HFF-Myc (cell line): Measurements from ENCODE around the gene NAA10.

Experiments used
- DNase-seq: peaks from one replicate; pipeline ENCODE4 v3.0.0-alpha.2; 2011; ENCODE audit warnings: low read depth; ENCODE audit errors: extremely low read depth
- H3K4me3 ChIP-seq: replicated peaks from 2 replicates; pipeline ENCODE4 v1.5.1; 2011; ENCODE audit warnings: low read depth, mild to moderate bottlenecking, control low read depth, low read length
- TF ChIP-seq, protein P1 (sequence below): IDR thresholded peaks from 2 replicates; pipeline ENCODE4 v1.5.1; 2012; ENCODE audit warnings: mild to moderate bottlenecking, low read depth, low read length, control low read depth; ENCODE audit errors: missing control alignments

NAA10 gene

DNA sequence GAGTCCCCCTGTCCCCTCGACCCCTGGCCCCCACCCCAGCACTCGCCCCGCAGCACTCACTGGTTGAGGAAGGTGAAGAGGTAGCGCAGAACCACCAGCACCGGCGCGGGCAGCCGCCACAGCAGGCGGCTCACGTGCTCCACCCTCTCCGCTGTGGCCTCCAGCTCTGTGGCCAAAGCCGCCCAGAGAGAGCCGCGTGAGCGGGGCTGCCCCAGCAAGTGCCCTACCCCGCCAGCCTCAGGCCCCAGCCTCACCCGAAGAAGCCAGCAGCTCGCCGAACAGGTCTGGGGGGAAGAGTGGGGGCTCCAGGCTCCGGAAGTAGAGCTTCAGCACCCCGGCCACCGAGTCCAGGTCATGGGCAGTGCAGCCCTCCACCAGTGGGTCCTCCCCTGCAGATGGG lies 24.4 kb downstream of the NAA10 start:
- H3K4me3 ChIP-seq: no peak overlapping the region
- TF ChIP-seq, protein P1, sequence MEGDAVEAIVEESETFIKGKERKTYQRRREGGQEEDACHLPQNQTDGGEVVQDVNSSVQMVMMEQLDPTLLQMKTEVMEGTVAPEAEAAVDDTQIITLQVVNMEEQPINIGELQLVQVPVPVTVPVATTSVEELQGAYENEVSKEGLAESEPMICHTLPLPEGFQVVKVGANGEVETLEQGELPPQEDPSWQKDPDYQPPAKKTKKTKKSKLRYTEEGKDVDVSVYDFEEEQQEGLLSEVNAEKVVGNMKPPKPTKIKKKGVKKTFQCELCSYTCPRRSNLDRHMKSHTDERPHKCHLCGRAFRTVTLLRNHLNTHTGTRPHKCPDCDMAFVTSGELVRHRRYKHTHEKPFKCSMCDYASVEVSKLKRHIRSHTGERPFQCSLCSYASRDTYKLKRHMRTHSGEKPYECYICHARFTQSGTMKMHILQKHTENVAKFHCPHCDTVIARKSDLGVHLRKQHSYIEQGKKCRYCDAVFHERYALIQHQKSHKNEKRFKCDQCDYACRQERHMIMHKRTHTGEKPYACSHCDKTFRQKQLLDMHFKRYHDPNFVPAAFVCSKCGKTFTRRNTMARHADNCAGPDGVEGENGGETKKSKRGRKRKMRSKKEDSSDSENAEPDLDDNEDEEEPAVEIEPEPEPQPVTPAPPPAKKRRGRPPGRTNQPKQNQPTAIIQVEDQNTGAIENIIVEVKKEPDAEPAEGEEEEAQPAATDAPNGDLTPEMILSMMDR: no peak
- DNase-seq: no peak

DNA sequence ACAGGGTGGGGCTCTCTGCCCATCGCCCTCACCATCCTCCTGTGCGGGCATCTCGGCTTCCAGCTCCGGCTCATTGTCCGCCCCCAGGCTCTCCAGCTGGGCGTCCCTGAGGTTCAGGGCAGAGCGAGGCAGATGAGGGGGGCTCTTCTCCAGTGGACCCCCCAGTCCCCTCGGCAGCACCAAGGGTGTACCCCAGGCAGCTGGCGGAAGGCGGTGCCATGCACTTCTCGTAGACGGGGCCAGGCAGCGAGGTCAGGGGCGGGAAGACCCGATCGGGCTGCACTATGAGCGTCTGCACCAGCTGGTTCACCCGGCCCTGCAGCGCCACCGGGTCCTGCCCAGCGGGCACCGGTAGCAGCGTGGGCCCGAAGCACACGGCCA lies 24.9 kb downstream of the NAA10 start:
- TF ChIP-seq, protein P1: no peak
- H3K4me3 ChIP-seq: no peak overlapping the region
- DNase-seq: no peak

DNA sequence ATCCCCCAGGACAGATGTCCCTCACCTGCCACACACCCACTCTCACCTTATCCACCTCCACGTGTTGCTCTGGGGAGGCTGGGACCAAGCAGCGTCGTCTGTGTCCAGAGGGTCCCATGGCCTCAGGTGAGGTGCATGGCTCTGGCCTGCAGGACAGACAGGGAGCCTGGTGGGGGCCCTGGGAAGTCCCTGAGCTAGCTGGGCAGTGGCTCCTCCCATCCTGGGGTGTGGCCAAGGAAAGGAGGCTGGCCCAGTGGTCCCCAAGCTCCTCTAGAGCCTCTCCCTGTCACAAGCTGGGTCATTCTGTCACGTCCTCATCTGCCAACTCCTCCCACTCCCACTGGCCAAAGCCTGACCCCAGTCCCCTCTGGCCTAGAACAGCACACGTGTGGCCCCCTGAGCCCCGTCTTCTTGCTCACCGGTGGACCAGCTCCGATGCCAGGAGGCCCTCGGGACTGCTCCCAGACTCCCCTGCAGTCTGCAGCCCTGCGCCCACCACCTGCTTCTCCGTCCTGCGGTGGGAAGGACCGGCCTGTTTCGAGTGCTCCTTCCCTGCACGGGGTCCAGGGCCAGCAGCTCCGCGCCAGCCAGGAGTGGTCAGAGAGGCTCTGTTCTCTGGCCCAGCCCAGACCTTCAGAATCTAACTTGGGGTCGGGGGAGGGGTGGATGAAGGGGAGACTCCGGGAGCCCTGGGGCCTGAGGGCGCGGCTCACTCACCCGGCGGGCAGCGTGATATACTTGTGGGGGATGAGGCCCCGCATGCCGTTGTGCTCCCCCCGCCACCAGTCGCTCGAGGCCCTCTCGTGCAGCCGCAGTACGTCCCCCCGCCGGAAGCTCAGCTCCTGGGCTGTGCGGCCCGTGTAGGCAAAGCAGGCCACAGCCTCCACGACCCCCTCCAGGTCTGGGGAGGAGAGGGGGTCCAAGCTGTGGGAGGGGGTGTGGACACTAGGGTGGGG lies 25.5 kb downstream of the NAA10 start:
- no peak for DNase-seq
- no peak overlapping the region for H3K4me3 ChIP-seq
- TF ChIP-seq, protein P1: no peak

DNA sequence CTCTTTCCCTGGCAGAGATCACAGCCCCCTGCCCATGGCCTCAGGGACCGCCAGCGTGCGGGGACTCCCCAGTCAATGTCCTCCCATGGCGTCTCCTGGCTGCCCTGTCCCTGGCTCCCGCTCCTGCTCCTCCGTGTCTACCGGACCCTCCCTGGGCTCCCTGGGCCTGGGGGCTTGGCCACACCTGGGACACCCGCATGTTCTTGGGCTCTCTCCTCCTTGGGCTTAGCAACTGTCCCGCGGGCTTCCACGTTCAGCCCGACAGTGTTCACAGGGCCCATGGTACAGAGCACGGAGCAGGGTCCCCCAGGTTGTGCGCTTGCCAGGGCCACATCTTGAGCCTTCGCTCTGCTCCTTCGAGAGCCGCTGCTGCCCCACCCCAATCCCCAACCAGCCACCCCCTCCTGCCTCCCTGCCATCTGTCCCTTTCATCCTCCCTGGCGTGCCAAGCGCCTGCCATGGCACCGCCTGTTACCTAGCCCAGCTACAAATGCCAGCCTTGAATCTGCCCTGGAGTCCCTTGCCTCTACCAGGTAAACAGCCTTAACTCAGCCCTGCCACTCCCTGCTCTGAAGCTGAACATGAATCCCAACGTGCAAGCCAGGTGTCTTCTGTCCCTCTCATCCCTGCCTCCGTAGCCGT lies 26.5 kb downstream of the NAA10 start:
- no peak for DNase-seq
- TF ChIP-seq, protein P1: no peak
- H3K4me3 ChIP-seq: no peak overlapping the region

DNA sequence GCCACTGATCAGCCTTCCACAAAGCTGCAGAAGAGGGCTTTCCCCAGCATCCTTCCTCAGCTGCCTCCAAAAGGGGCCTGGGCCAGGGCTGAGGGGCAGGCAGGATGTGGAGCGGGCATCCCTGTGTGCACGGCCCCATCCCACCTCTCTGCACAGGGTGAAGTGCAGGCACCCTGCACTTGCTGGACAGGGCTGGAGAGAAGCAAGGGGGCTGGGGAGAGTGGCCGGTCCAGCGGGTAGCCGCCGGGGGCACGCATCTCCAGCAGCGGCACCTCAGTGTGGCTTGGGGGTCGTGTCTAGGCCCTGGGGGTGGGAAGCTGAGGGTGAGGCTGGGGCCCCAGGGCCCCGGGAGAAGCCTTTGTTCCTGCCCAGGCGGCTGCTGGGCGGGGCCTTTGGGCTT lies 27.4 kb downstream of the NAA10 start:
- no peak overlapping the region for H3K4me3 ChIP-seq
- TF ChIP-seq, protein P1: no peak
- no peak for DNase-seq

DNA sequence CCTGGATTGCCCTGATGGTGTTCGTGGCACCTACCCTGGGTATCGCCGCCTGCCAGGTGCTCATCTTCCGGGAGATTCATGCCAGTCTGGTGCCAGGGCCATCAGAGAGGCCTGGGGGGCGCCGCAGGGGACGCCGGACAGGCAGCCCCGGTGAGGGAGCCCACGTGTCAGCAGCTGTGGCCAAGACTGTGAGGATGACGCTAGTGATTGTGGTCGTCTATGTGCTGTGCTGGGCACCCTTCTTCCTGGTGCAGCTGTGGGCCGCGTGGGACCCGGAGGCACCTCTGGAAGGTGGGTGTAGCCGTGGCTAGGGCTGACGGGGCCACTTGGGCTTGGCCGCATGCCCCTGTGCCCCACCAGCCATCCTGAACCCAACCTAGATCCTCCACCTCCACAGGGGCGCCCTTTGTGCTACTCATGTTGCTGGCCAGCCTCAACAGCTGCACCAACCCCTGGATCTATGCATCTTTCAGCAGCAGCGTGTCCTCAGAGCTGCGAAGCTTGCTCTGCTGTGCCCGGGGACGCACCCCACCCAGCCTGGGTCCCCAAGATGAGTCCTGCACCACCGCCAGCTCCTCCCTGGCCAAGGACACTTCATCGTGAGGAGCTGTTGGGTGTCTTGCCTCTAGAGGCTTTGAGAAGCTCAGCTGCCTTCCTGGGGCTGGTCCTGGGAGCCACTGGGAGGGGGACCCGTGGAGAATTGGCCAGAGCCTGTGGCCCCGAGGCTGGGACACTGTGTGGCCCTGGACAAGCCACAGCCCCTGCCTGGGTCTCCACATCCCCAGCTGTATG lies 28.5 kb downstream of the NAA10 start:
- TF ChIP-seq, protein P1: no peak
- DNase-seq: no peak
- no peak overlapping the region for H3K4me3 ChIP-seq
